ENCODE data around the gene SIGLEC15.
"Not testable (repeated sequence)": the region's sequence is repeated elsewhere in the genome, so short reads cannot be mapped to it uniquely, and the experiment has no call there.

SIGLEC15 gene

GRCh38 chr18:45825258-45826044 is at the start of gene SIGLEC15:
TSS of gene SIGLEC15 (plus strand) at chr18:45825675. CDS start at chr18:45825729, 54 bp downstream.
- DNase-seq (ENCODE audit: low read depth in 2 of 2): no peak

- DNase-seq (ENCODE audit: low read depth in 2 of 2): no peak
Observed at GRCh38 chr18:45775743-45776142, 49.7 kb upstream of the SIGLEC15 start.

GRCh38 chr18:45777393-45777792 is 48.1 kb upstream of the SIGLEC15 start:
- DNase-seq (ENCODE audit: low read depth in 2 of 2): no peak

- no peak for DNase-seq (ENCODE audit: low read depth in 2 of 2)
Observed at GRCh38 chr18:45780568-45780967, 44.9 kb upstream of the SIGLEC15 start.

- DNase-seq (ENCODE audit: low read depth in 2 of 2): no peak
Observed at GRCh38 chr18:45782662-45783061, 42.8 kb upstream of the SIGLEC15 start.

- DNase-seq (ENCODE audit: low read depth in 2 of 2): no peak
Observed at GRCh38 chr18:45783097-45784075, 42.1 kb upstream of the SIGLEC15 start.

- DNase-seq (ENCODE audit: low read depth in 2 of 2): no peak
Observed at GRCh38 chr18:45785134-45785533, 40.3 kb upstream of the SIGLEC15 start.

GRCh38 chr18:45786941-45787340 is 38.5 kb upstream of the SIGLEC15 start:
- DNase-seq (ENCODE audit: low read depth in 2 of 2): no peak

GRCh38 chr18:45787346-45787745 is 38.1 kb upstream of the SIGLEC15 start:
- no peak for DNase-seq (ENCODE audit: low read depth in 2 of 2)

GRCh38 chr18:45788861-45789260 is 36.6 kb upstream of the SIGLEC15 start:
- no peak for DNase-seq (ENCODE audit: low read depth in 2 of 2)

GRCh38 chr18:45792506-45793263 is 32.8 kb upstream of the SIGLEC15 start:
- no peak for DNase-seq (ENCODE audit: low read depth in 2 of 2)

- DNase-seq (ENCODE audit: low read depth in 2 of 2): no peak
Observed at GRCh38 chr18:45793264-45793965, 32.1 kb upstream of the SIGLEC15 start.

GRCh38 chr18:45801416-45802004 is 24.0 kb upstream of the SIGLEC15 start:
- no peak for DNase-seq (ENCODE audit: low read depth in 2 of 2)

GRCh38 chr18:45802814-45803492 is 22.5 kb upstream of the SIGLEC15 start:
- DNase-seq (ENCODE audit: low read depth in 2 of 2): no peak

GRCh38 chr18:45805551-45805950 is 19.9 kb upstream of the SIGLEC15 start:
- DNase-seq (ENCODE audit: low read depth in 2 of 2): no peak

GRCh38 chr18:45806226-45806625 is 19.2 kb upstream of the SIGLEC15 start:
- no peak for DNase-seq (ENCODE audit: low read depth in 2 of 2)

GRCh38 chr18:45807144-45807543 is 18.3 kb upstream of the SIGLEC15 start:
- DNase-seq (ENCODE audit: low read depth in 2 of 2): not testable (repeated sequence)

GRCh38 chr18:45814733-45815132 is 10.7 kb upstream of the SIGLEC15 start:
- not testable (repeated sequence) for DNase-seq (ENCODE audit: low read depth in 2 of 2)

- DNase-seq (ENCODE audit: low read depth in 2 of 2): no peak
Observed at GRCh38 chr18:45817543-45817942, 7.9 kb upstream of the SIGLEC15 start.

- DNase-seq (ENCODE audit: low read depth in 2 of 2): not testable (repeated sequence)
Observed at GRCh38 chr18:45818765-45819164, 6.7 kb upstream of the SIGLEC15 start.

Measured in stimulated activated CD8-positive, alpha-beta memory T cell treated with anti-CD3 and anti-CD28 coated beads, Interleukin-15, amount 100 ng/mL, for 4 hours (primary cell).